Neural cell (in vitro differentiated cells): ENCODE data around the gene PDE3B.

Experiments
- CTCF ChIP-seq: fragments of 450-650 bp; IDR thresholded peaks from 2 replicates; pipeline ENCODE4 v1.5.1; 2014; ENCODE audit warnings: antibody characterized with exemption, mild to moderate bottlenecking, moderate library complexity; ENCODE audit not compliant: poor library complexity, severe bottlenecking
- EP300 ChIP-seq: fragments of 450-650 bp; conservative IDR thresholded peaks from 2 replicates; pipeline ENCODE4 v1.6.1; 2014; ENCODE audit warnings: antibody characterized with exemption, mild to moderate bottlenecking, moderate library complexity; ENCODE audit not compliant: poor library complexity, severe bottlenecking
- EZH2 ChIP-seq: fragments of 200-600, 300-800 bp; shearing (Covaris generic), sonication (generic); IDR thresholded peaks from 2 replicates; pipeline ENCODE4 v1.6.1; 2014; ENCODE audit warnings: antibody characterized with exemption, low read length, borderline replicate concordance, mild to moderate bottlenecking; ENCODE audit not compliant: insufficient read depth, poor library complexity, severe bottlenecking
- MXI1 ChIP-seq: fragments of 450-650 bp; conservative IDR thresholded peaks from 2 replicates; pipeline ENCODE4 v1.6.1; 2014; ENCODE audit warnings: antibody characterized with exemption, mild to moderate bottlenecking; ENCODE audit not compliant: poor library complexity, severe bottlenecking
- POLR2AphosphoS5 ChIP-seq: IDR thresholded peaks from 2 replicates; pipeline ENCODE4 v1.6.1; 2012
- REST ChIP-seq: IDR thresholded peaks from 2 replicates; pipeline ENCODE4 v1.6.1; 2012; ENCODE audit warnings: borderline replicate concordance
- TAF1 ChIP-seq: IDR thresholded peaks from 2 replicates; pipeline ENCODE4 v1.6.1; 2012; ENCODE audit warnings: low read depth

GRCh38 chr11:14857621-14858020 lies 214.0 kb downstream of the PDE3B start:
- TF ChIP-seq CTCF (no peak), TAF1 (no peak), MXI1 (no peak), EZH2 (no peak), EP300 (no peak), REST (no peak), POLR2AphosphoS5 (no peak)
